Parietal lobe (tissue), 1 donor: Measurements from ENCODE around the gene CCT8. TPM values are rescaled to one million over a fixed set of nuclear protein-coding genes. Genes with fewer than 3 reads are reported as not detected.

Experiments used
- total RNA-seq: library from RNA; depleted of rRNA; stranded (reverse); fragments of >200 nt; gene quantifications from one replicate; pipeline ENCODE4 v1.2.3, GENCODE V29; 2014

CCT8 gene, protein sequence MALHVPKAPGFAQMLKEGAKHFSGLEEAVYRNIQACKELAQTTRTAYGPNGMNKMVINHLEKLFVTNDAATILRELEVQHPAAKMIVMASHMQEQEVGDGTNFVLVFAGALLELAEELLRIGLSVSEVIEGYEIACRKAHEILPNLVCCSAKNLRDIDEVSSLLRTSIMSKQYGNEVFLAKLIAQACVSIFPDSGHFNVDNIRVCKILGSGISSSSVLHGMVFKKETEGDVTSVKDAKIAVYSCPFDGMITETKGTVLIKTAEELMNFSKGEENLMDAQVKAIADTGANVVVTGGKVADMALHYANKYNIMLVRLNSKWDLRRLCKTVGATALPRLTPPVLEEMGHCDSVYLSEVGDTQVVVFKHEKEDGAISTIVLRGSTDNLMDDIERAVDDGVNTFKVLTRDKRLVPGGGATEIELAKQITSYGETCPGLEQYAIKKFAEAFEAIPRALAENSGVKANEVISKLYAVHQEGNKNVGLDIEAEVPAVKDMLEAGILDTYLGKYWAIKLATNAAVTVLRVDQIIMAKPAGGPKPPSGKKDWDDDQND
- 206 TPM for total RNA-seq

GRCh38 chr21:29073222-29074006, at the start of gene CCT8:
Gene CCT8, minus strand, starts transcription at chr21:29073648. Its CDS starts 58 bp downstream, at chr21:29073590.

DNA sequence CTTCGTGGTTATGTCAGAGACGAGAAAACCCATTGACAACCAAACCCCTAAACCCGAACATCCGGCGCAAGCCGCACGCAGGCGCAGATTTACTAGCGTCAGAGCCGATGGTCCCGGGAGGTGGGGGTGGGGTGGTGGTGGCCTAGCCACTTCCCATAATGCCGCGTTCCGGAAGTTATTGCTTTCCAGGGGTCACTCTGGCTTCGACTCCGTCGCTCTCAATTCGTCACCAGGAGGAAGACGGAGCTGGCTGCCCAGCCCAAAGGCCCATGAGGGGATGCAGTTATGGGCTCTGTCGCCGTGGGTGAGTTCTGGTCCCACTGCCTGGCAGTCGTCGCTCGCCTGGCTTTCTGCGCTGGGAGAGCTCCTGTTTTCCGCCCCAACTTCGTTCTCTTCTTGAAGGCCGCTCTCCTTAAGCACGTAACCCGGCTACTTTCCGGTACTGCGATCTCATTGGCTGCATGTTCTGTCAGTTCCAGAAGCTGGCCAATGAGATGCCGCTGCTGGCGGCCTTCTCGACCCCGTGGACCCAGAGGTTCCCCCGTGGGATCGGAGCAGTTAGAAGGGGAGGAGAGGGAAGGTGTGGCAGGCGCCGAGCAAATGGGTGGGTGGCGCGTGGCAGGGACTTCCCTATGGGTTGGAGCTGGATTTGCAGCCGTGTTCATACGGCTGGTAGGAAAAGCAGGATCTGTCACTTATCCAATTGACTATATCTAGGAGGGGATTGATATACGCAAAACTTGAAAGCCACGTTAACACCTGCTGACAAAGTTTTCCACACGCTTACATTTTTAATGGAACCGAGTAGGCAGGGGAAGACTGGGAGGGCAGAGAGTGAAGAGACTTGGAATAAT, 48.7 kb downstream of the CCT8 start, which contains the start of gene USP16:
Gene USP16, plus strand, starts transcription at position 195 of the 854 bp plus-strand sequence. CDS start 3,246 bp downstream, outside the sequence.

Other genes starting within 250 kb of the CCT8 start
- gene LTN1, start 80.8 kb downstream of the CCT8 start, total RNA-seq = 62.3 TPM
- gene RWDD2B, start 54.3 kb downstream of the CCT8 start, total RNA-seq = 5.0 TPM
- 36.3 TPM for gene USP16, start 49.0 kb downstream of the CCT8 start, total RNA-seq
- 3.8 TPM for gene MAP3K7CL, start 57.0 kb upstream of the CCT8 start, total RNA-seq
- gene BACH1, start 225.3 kb upstream of the CCT8 start, total RNA-seq = 91.7 TPM